VCaP (cell line): Measurements from ENCODE around the gene MASP2.

ENCODE experiments used
- H3K27ac ChIP-seq: fragments of 450-650 bp; 2 replicates; pipeline ENCODE4 v1.5.1; 2017
- TF ChIP-seq, protein P1 (sequence below): fragments of 450-650 bp; conservative IDR thresholded peaks from 2 replicates; pipeline ENCODE4 v1.5.1; 2017; ENCODE audit warnings: mild to moderate bottlenecking, moderate library complexity

The MASP2 gene

DNA sequence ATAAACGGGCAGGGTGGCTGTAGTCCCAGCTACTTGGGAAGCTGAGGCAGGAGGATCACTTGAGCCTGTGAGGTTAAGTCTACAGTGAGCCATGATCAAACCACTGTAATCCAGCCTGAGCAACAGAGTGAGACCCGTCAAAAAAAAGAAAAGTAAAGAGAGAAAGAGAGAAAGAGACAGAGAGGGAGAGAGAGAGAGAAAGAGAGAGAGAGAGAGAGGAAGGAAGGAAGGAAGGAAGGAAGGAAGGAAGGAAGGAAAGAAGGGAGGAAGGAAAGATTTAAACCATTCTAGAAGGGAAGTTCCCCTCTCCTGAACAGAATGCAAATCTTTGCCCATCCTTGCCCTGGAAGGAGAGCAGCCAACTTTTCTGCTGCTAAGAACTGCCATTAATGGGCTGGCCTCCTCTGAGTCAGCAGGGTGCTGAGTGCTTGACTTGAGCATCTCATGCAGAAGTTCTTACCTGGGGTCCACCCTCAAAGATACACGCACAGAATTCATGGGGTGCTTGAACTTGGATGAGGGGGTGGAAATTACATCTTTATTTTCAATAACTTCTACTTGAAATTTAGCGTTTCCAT is 59.1 kb downstream of the MASP2 start:
- no peak overlapping the region for H3K27ac ChIP-seq
- TF ChIP-seq, protein P1, sequence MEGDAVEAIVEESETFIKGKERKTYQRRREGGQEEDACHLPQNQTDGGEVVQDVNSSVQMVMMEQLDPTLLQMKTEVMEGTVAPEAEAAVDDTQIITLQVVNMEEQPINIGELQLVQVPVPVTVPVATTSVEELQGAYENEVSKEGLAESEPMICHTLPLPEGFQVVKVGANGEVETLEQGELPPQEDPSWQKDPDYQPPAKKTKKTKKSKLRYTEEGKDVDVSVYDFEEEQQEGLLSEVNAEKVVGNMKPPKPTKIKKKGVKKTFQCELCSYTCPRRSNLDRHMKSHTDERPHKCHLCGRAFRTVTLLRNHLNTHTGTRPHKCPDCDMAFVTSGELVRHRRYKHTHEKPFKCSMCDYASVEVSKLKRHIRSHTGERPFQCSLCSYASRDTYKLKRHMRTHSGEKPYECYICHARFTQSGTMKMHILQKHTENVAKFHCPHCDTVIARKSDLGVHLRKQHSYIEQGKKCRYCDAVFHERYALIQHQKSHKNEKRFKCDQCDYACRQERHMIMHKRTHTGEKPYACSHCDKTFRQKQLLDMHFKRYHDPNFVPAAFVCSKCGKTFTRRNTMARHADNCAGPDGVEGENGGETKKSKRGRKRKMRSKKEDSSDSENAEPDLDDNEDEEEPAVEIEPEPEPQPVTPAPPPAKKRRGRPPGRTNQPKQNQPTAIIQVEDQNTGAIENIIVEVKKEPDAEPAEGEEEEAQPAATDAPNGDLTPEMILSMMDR, result no peak

DNA sequence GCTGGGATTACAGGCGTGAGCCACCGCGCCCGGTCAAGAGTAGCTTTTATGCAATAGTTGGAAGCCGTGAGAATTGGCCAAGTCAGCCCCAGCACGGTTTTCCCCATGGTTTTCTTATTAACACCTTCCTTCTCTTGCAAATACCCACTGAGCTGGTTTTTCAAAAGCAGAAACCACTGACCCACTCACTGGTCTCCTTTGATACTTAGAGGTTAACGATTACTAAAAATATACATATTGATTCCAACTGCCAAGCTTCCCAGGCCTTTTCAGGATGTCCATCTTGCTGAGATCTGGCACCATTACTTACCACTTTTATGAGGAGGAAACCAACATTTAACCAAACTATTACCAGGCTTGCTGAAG is 60.5 kb downstream of the MASP2 start:
- TF ChIP-seq, protein P1, result no peak
- H3K27ac ChIP-seq, result no peak overlapping the region

DNA sequence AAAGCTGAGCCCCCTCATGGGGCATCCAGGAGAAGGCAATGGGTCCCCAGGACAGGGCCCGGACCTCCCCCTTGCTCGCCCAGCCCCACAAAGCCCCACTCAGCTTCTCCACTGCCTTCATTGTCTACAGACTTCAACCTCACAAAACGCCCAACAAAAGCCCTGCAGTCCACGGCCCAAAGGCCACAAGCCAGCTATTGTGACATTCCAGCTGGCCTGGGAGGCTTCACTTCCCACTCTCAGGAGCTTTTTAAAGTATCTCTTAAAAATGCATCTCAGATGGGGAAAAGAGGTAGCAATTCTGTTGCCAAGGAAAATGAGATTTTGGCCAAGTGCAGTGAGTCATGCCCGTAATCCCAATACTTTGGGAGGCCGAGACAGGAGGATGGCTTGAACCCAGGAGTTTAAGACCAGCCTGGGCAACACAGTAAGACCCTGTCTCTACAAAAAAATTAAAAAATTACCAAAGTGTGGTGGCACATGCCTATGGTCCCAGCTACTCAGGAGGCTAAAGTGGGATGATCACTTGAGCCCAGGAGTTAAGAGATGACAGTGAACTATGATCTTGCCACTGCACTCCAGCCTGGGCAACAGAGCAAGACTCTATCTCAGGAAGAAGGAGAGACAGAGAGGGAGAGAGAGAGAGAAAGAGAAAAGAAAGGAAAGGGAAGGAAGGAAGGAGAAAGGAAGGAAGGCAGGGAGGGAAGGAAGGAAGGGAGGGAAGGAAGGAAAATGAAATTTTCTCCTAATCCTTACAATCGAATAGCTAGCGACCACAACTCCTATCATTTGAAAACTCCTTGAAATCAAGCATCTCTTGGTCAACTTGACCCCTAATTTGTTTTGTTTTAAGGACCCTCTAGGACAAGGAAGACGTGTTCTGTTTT is 66.0 kb downstream of the MASP2 start:
- TF ChIP-seq, protein P1, result no peak
- no peak overlapping the region; the same call in 1 of the 2 replicates for H3K27ac ChIP-seq

DNA sequence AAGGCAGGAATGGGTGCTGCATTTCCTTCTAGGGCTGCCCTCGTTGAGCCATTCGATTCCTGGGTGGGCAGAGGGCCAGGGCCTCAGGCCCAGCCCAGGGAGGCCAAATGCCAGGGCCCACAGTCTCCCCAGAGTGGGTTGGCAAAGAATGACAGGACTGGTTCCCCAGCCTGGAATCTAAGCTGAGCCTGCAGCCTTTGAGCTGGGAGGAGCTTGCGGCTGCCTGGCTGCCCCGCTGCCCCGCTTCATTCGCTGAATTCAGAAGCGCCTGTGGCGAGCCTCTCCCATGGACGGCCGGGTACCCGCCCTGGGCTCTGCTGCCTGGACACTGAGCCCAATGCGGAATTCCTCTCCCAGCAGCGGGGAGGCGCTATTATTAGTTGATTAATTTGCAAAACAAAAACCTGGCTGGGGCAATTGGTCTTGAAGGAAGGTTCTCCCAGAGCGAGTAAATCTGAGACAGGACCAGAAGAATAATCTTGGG is 66.9 kb downstream of the MASP2 start:
- TF ChIP-seq, protein P1, result peak; percentile 58
- peak overlapping the region; percentile 18; the same call in 1 of the 2 replicates for H3K27ac ChIP-seq

DNA sequence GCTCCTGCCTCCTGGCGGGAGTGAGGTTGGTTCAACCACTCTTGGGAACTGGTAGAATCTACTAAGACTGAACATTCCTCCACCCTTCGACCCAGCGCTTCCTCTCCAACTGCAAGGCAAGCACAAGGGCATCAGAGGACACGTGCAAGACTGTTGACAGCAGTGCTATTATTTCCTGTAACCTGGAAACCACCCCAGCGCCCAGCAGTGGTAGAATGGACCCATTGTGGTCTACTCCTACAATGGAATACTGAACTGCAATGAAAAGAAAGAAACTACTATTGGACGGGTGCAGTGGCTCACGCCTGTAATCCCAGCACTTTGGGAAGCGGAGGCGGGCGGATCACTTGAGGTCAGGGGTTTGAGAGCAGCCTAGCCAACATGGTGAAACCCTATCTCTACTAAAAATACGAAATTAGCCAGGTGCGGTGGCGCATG is 67.5 kb downstream of the MASP2 start:
- H3K27ac ChIP-seq, result peak overlapping the region; percentile 18; the same call in 1 of the 2 replicates
- TF ChIP-seq, protein P1, result no peak

DNA sequence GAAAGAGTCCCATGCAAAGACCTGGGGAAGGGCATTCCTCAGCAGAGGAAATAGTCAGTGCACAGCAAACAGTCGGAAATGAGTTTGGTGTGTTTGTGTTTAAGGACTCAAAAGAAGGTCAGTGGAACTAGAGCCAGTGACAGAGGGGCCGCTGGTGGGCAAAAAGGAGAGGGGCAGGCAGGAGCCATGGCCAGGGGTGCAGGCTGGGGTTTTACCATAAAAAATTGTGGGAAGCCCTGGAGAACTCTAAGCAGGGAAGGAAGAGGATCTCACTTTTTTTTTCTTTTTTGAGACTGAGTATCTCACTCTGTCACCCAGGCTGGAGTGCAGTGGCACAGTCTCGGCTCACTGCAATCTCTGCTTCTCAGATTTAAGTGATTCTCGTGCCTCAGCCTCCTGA is 68.3 kb downstream of the MASP2 start:
- TF ChIP-seq, protein P1, result no peak
- no peak overlapping the region for H3K27ac ChIP-seq
